Measurements from ENCODE around the gene GPATCH1.
"Not testable (repeated sequence)": the region's sequence is repeated elsewhere in the genome, so short reads cannot be mapped to it uniquely, and the experiment has no call there.

DNA sequence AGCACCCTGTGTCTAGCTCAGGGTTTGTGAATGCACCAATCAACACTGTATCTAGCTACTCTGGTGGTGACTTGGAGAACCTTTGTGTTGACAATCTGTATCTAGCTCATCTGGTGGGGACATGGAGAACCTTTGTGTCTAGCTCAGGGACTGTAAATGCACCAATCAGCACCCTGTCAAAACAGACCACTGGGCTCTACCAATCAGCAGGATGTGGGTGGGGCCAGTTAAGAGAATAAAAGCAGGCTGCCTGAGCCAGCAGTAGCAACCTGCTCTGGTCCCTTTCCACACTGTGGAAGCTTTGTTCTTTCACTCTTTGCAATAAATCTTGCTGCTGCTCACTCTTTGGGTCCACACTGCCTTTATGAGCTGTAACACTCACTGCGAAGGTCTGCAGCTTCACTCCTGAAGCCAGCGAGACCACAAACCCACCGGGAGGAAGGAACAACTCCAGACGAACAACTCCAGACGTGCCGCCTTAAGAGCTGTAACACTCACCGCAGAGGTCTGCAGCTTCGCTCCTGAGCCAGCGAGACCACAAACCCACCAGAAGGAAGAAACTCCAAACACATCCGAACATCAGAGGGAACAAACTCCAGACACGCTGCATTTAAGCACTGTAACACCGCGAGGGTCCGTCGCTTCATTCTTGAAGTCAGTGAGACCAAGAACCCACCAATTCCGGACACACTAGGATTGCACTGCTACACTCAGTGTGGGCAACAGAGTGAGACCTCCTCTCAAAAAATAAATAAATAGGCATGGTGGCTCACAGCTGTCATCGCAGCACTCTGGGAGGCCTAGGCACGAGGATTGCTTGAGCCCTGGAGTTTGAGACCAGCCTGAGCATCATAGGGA is 43.6 kb upstream of the GPATCH1 start:
- TF ChIP-seq, protein P1, sequence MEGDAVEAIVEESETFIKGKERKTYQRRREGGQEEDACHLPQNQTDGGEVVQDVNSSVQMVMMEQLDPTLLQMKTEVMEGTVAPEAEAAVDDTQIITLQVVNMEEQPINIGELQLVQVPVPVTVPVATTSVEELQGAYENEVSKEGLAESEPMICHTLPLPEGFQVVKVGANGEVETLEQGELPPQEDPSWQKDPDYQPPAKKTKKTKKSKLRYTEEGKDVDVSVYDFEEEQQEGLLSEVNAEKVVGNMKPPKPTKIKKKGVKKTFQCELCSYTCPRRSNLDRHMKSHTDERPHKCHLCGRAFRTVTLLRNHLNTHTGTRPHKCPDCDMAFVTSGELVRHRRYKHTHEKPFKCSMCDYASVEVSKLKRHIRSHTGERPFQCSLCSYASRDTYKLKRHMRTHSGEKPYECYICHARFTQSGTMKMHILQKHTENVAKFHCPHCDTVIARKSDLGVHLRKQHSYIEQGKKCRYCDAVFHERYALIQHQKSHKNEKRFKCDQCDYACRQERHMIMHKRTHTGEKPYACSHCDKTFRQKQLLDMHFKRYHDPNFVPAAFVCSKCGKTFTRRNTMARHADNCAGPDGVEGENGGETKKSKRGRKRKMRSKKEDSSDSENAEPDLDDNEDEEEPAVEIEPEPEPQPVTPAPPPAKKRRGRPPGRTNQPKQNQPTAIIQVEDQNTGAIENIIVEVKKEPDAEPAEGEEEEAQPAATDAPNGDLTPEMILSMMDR (IDR thresholded peaks at IDR 0.05) = not testable (repeated sequence)
- not testable (repeated sequence) for TF ChIP-seq POLR2A (IDR thresholded peaks at IDR 0.05); POLR2AphosphoS5 (IDR thresholded peaks at IDR 0.05; ENCODE audit: insufficient read depth in 1 of 2, low read depth in 1 of 2)
